GM12864 (cell line): ENCODE results near the gene PPP1R9A.

Source experiments
- DNase-seq: peaks from one replicate; pipeline ENCODE4 v3.0.0-alpha.2; 2011; ENCODE audit warnings: low read depth
- H3K4me3 ChIP-seq: 2 replicates; pipeline ENCODE4 v1.5.1; 2011; ENCODE audit warnings: mild to moderate bottlenecking, low read depth, low read length, control low read depth
- TF ChIP-seq, protein P1 (sequence below): IDR thresholded peaks from 2 replicates; pipeline ENCODE4 v1.5.1; 2011; ENCODE audit warnings: low read depth, mild to moderate bottlenecking, moderate library complexity, low read length, control low read depth, inconsistent platforms; ENCODE audit errors: missing control alignments

The PPP1R9A gene

DNA sequence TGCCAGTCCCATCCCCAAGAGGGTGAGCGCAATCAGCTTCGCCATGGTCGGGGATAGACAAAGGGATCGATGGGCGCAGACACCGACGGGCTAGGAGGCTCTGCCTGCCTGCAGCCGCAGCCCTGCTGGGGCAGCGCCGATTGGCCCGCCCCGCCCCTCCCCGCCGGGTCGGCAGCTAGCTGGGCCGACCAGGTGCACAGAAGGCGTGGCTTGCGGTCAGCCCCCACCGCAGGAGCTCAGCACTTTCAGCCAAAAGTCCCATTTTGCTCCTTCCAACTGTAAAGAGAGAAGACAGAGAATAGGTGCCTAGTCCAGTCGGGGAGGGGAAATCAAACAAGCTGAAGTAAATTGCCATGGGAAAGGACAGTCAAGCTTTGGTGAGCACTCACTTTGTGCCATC lies 417.0 kb downstream of the PPP1R9A start, which contains the start of gene PON1:
Gene PON1, minus strand, starts transcription at position 102 of the 400 bp plus-strand sequence. Its CDS starts 57 bp downstream, at position 45.
- DNase-seq = no peak
- TF ChIP-seq, protein P1, sequence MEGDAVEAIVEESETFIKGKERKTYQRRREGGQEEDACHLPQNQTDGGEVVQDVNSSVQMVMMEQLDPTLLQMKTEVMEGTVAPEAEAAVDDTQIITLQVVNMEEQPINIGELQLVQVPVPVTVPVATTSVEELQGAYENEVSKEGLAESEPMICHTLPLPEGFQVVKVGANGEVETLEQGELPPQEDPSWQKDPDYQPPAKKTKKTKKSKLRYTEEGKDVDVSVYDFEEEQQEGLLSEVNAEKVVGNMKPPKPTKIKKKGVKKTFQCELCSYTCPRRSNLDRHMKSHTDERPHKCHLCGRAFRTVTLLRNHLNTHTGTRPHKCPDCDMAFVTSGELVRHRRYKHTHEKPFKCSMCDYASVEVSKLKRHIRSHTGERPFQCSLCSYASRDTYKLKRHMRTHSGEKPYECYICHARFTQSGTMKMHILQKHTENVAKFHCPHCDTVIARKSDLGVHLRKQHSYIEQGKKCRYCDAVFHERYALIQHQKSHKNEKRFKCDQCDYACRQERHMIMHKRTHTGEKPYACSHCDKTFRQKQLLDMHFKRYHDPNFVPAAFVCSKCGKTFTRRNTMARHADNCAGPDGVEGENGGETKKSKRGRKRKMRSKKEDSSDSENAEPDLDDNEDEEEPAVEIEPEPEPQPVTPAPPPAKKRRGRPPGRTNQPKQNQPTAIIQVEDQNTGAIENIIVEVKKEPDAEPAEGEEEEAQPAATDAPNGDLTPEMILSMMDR = no peak
- H3K4me3 ChIP-seq = no peak within 1 kb of the TSS

DNA sequence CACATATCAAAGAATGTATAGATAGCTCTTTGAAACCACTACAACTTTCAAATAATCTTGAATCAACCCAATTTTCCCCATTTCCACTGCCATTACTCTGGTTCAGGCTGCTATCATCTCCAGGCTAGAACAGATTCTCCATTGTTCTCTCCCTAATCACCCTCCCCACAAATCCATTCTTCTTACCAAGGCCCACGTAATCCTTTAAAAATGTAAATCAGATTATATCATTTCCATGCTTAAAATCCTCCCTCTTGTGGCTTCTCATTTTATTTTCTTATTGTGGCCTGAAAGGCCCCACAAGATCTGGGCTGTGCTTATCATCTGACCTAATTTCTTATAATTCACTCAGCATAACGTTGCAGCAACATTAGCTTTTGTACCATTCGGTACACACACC lies 420.0 kb downstream of the PPP1R9A start:
- DNase-seq = no peak
- H3K4me3 ChIP-seq = no peak overlapping the region
- TF ChIP-seq, protein P1 = no peak

DNA sequence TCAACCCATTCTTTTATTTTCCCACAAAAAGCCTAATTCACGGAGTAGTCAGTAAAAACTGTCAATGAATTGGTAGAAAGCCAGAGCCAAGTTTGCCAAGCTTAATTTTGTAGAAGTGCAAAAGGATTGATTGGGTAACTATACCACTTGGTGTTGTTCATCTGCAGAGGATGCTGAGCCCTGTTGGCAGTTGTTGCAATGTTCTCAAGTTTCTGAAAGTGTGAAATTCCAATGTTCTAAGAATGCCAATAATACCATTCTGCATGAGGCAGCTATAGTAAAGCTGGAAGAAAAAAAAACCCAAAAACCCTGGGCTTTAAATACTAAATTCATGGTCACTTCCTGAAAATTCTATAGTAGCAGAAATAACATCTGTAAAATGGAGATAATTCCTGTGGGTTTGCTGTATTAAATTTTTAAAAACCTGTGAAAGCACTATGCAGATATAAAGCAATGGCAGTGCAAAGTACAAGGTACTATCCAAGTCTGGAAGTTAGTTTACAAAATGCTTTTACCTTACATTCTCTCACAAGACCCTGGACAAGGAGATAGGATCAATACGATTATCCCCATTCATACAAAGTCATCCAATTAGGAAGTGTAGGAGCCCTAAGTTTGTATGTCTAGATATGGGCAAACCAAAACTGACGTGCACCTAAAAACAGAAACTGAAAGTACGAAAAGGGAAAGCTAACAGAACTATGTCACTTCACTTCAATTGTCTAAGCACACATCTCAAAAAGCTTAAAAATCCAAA lies 423.0 kb downstream of the PPP1R9A start:
- TF ChIP-seq, protein P1 = no peak
- peak overlapping the region; percentile 22; the same call in 1 of the 2 replicates for H3K4me3 ChIP-seq
- no peak for DNase-seq

DNA sequence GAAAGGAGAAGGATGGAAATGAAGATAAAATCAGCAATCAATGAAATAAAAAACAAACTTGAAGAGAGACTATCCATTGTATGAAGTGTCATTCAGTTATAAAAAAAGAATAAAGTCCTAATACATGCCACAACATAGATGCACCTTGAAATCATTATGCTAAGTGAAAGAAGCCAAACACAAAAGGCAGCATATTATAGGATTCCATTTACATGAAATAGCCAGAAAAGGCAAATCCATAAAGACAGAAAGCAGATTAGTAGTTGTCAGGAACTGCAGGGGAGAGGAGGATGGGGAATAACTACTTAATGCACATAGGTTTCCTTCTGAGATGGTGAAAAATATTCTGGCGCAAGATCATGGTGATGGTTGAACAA lies 423.6 kb downstream of the PPP1R9A start:
- peak overlapping the region; percentile 22; the same call in 1 of the 2 replicates for H3K4me3 ChIP-seq
- TF ChIP-seq, protein P1 = no peak
- DNase-seq = no peak

DNA sequence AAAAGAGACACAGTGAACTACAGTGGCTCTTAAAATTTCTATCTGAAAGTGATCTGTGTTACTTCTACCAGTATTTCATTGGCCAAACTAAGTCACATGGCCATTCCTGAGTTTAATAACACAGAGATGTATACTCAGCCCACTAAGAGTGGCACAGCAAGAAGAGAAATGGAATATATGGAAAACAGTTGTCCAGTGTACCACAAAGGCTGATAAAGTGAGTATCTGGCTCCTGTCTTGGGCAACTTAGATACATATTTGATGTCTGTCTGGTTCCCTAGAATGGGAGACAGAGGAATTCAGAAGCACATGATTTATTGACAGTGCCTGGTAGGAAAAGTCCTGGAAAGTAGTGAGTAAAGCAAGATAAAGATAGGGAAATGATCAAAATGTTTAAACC lies 427.1 kb downstream of the PPP1R9A start:
- TF ChIP-seq, protein P1 = no peak
- no peak overlapping the region for H3K4me3 ChIP-seq
- no peak for DNase-seq

DNA sequence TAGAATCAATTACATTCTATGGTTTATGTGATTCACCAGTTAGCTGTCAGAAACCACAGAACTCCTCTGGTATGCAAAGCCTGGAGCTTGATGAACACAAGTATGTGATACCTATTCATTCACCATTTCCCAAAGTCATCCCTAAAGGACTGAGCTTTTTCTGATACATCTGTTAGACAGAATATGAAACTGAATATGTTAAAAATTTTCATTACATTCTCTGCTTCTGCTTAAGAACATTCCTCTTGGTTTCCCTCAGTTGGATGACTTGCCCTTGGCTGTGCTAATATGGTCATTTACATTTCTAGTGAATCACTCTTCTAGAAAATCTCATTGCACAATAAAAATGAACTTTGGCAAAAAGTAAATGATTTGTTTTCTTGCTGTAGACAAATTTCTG lies 427.7 kb downstream of the PPP1R9A start:
- no peak for DNase-seq
- H3K4me3 ChIP-seq = no peak overlapping the region
- TF ChIP-seq, protein P1 = no peak

DNA sequence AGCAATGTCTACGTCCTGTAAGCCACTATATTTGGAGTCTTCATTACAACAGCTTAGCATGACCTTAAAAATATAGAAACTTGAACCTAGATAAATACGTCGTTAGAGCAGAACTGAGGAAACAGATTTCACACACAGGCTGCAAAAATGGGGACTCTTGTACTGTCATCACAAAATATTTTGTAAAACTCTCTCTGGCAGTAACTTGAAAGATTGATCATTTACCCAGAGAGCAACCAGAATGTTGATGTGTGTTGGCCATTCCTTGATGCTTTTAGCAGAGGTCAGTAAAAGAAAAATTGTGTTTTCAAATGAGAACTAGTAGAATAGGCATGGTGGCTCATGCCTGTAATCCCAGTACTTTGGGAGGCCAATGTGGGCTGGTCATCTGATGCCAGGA lies 431.4 kb downstream of the PPP1R9A start:
- DNase-seq = no peak
- TF ChIP-seq, protein P1 = no peak
- no peak overlapping the region for H3K4me3 ChIP-seq
